ENCODE measurements around the gene CPED1. TPM values are rescaled to one million over a fixed set of nuclear protein-coding genes. Genes with fewer than 3 reads are reported as not detected.

The CPED1 gene
- total and polyA plus RNA-seq, 11 donors, result 3.6 to 51.2 (median 24.8) TPM

GRCh38 chr7:121151774-121152221 lies 163.3 kb downstream of the CPED1 start:
- Histone ChIP-seq H3K4me1 (no peaks in the 10 kb centered on the region), H3K4me3 (no peak overlapping the region), H3K27me3 (no peaks in the 10 kb centered on the region), H3K36me3 (peaks cover 0 to 29% (median 8%) of the 10 kb centered on the region in 9 donors), H3K9me3 (no peaks in the 10 kb centered on the region), H3K27ac (no peak overlapping the region)
- ATAC-seq, result no peak
- no peak for TF ChIP-seq POLR2A (IDR thresholded peaks at IDR 0.05)
- TF ChIP-seq, protein P1, sequence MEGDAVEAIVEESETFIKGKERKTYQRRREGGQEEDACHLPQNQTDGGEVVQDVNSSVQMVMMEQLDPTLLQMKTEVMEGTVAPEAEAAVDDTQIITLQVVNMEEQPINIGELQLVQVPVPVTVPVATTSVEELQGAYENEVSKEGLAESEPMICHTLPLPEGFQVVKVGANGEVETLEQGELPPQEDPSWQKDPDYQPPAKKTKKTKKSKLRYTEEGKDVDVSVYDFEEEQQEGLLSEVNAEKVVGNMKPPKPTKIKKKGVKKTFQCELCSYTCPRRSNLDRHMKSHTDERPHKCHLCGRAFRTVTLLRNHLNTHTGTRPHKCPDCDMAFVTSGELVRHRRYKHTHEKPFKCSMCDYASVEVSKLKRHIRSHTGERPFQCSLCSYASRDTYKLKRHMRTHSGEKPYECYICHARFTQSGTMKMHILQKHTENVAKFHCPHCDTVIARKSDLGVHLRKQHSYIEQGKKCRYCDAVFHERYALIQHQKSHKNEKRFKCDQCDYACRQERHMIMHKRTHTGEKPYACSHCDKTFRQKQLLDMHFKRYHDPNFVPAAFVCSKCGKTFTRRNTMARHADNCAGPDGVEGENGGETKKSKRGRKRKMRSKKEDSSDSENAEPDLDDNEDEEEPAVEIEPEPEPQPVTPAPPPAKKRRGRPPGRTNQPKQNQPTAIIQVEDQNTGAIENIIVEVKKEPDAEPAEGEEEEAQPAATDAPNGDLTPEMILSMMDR (IDR thresholded peaks at IDR 0.05), result no peak
- intact Hi-C loops (cut with DNase I), result no loop called here
- 61 to 71% (median 65%) methylated on average over 2 of the region's 2 CpGs for WGBS, 4 donors
- DNase-seq, result no peak

- ATAC-seq (no peak), DNase-seq (no peak)
- intact Hi-C loops (cut with DNase I), result no loop called here
- Histone ChIP-seq H3K27me3 (no peaks in the 10 kb centered on the region), H3K9me3 (no peaks in the 10 kb centered on the region), H3K4me3 (no peak overlapping the region), H3K36me3 (peaks cover 0 to 23% (median 8%) of the 10 kb centered on the region in 9 donors), H3K27ac (no peak overlapping the region), H3K4me1 (no peaks in the 10 kb centered on the region)
- WGBS, 4 donors, result 94 to 98% (median 96%) methylated on average over 1 of the region's 1 CpG
- TF ChIP-seq, protein P1 (IDR thresholded peaks at IDR 0.05), result no peak
- TF ChIP-seq POLR2A (IDR thresholded peaks at IDR 0.05), result no peak
Measured at GRCh38 chr7:121153411-121153810, 164.9 kb downstream of the CPED1 start.

- no peak overlapping the region for H3K27ac ChIP-seq
- no peak overlapping the region for H3K4me3 ChIP-seq
- ATAC-seq (no peak), DNase-seq (no peak)
- no peak for TF ChIP-seq POLR2A (IDR thresholded peaks at IDR 0.05)
- TF ChIP-seq, protein P1 (IDR thresholded peaks at IDR 0.05), result no peak
- 93 to 100% (median 98%) methylated on average over 1 of the region's 1 CpG for WGBS, 4 donors
- H3K9me3 ChIP-seq, result no peaks in the 10 kb centered on the region
- intact Hi-C loops (cut with DNase I), result no loop called here
- no peaks in the 10 kb centered on the region for H3K4me1 ChIP-seq
- H3K27me3 ChIP-seq, result no peaks in the 10 kb centered on the region
- H3K36me3 ChIP-seq, result peaks cover 0 to 18% (median 6%) of the 10 kb centered on the region in 9 donors
Measured at GRCh38 chr7:121153995-121154394, 165.5 kb downstream of the CPED1 start.

DNA sequence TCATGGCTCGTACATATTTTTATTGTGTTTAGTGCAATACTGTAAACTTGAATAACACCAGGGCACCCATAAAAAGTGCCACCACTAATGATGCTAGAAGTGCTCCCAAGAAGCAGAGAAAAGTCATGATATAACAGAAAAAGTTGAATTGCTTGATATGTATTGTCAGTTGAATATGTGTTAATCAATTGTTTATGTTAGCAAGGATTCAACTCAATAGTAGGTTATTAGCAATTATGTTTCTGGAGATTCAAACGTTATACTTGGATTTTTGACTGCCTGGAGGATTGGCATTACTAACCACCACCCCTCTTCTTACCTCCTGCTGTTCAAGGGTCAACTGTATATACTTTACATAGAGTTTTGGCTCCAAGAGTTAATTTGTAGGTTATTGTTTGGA lies 168.3 kb downstream of the CPED1 start:
- Histone ChIP-seq H3K9me3 (no peaks in the 10 kb centered on the region), H3K27me3 (no peaks in the 10 kb centered on the region), H3K4me3 (no peak overlapping the region), H3K27ac (no peak overlapping the region), H3K36me3 (peaks cover 0 to 11% (median 0%) of the 10 kb centered on the region in 9 donors), H3K4me1 (no peaks in the 10 kb centered on the region)
- no peak for DNase-seq
- no peak for ATAC-seq
- no peak for TF ChIP-seq POLR2A (IDR thresholded peaks at IDR 0.05)
- TF ChIP-seq, protein P1 (IDR thresholded peaks at IDR 0.05), result no peak
- intact Hi-C loops (cut with DNase I), result no loop called here
- WGBS, 4 donors, result 69 to 75% (median 71%) methylated on average over 2 of the region's 2 CpGs
